ENCODE measurements around the gene METTL22. TPM values are rescaled to one million over a fixed set of nuclear protein-coding genes. Genes with fewer than 3 reads are reported as not detected.
A peak's percentile ranks its signal among the peaks of the same experiment; 100 is the strongest.

METTL22 gene
- total RNA-seq, 1 donor from 2014 or later: 87.9 TPM

GRCh38 chr16:8619671-8620370, 1.7 kb upstream of the METTL22 start:
- Mint-ChIP-seq H3K9me3 (ENCODE audit: unreplicated experiment) (peaks cover 6% of the 10 kb centered on the region), H3K4me3 (ENCODE audit: unreplicated experiment) (no peak overlapping the region), H3K27ac (ENCODE audit: unreplicated experiment) (no peak overlapping the region), H3K4me1 (ENCODE audit: low read depth, unreplicated experiment) (peaks cover 2% of the 10 kb centered on the region), H3K36me3 (ENCODE audit: unreplicated experiment) (no peaks in the 10 kb centered on the region), H3K27me3 (ENCODE audit: unreplicated experiment) (peaks cover under 1% of the 10 kb centered on the region)
- TF ChIP-seq, protein P1, sequence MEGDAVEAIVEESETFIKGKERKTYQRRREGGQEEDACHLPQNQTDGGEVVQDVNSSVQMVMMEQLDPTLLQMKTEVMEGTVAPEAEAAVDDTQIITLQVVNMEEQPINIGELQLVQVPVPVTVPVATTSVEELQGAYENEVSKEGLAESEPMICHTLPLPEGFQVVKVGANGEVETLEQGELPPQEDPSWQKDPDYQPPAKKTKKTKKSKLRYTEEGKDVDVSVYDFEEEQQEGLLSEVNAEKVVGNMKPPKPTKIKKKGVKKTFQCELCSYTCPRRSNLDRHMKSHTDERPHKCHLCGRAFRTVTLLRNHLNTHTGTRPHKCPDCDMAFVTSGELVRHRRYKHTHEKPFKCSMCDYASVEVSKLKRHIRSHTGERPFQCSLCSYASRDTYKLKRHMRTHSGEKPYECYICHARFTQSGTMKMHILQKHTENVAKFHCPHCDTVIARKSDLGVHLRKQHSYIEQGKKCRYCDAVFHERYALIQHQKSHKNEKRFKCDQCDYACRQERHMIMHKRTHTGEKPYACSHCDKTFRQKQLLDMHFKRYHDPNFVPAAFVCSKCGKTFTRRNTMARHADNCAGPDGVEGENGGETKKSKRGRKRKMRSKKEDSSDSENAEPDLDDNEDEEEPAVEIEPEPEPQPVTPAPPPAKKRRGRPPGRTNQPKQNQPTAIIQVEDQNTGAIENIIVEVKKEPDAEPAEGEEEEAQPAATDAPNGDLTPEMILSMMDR (IDR thresholded peaks at IDR 0.05; ENCODE audit: partially characterized antibody, unreplicated experiment): no peak
- no peak for DNase-seq

GRCh38 chr16:8620535-8620934, 963 bp upstream of the METTL22 start:
- peak overlapping the region; percentile 89 for H3K4me3 Mint-ChIP-seq (ENCODE audit: unreplicated experiment)
- DNase-seq: no peak
- peaks cover 9% of the 10 kb centered on the region for H3K9me3 Mint-ChIP-seq (ENCODE audit: unreplicated experiment)
- H3K27ac Mint-ChIP-seq (ENCODE audit: unreplicated experiment): no peak overlapping the region
- TF ChIP-seq, protein P1 (IDR thresholded peaks at IDR 0.05; ENCODE audit: partially characterized antibody, unreplicated experiment): no peak
- H3K4me1 Mint-ChIP-seq (ENCODE audit: low read depth, unreplicated experiment): peaks cover 4% of the 10 kb centered on the region
- H3K27me3 Mint-ChIP-seq (ENCODE audit: unreplicated experiment): peaks cover 2% of the 10 kb centered on the region
- H3K36me3 Mint-ChIP-seq (ENCODE audit: unreplicated experiment): no peaks in the 10 kb centered on the region

- Mint-ChIP-seq H3K4me1 (ENCODE audit: low read depth, unreplicated experiment) (peaks cover 4% of the 10 kb centered on the region), H3K9me3 (ENCODE audit: unreplicated experiment) (peaks cover 9% of the 10 kb centered on the region), H3K27ac (ENCODE audit: unreplicated experiment) (peak overlapping the region; percentile 17), H3K36me3 (ENCODE audit: unreplicated experiment) (no peaks in the 10 kb centered on the region), H3K27me3 (ENCODE audit: unreplicated experiment) (peaks cover 2% of the 10 kb centered on the region), H3K4me3 (ENCODE audit: unreplicated experiment) (peak overlapping the region; percentile 89)
- TF ChIP-seq, protein P1 (IDR thresholded peaks at IDR 0.05; ENCODE audit: partially characterized antibody, unreplicated experiment): no peak
- DNase-seq: no peak
Measured at GRCh38 chr16:8621222-8621571, 301 bp upstream of the METTL22 start.

GRCh38 chr16:8622315-8622656, 788 bp downstream of the METTL22 start:
- H3K4me3 Mint-ChIP-seq (ENCODE audit: unreplicated experiment): peak overlapping the region; percentile 89
- DNase-seq: no peak
- H3K9me3 Mint-ChIP-seq (ENCODE audit: unreplicated experiment): peaks cover 9% of the 10 kb centered on the region
- peak overlapping the region; percentile 90 for H3K27ac Mint-ChIP-seq (ENCODE audit: unreplicated experiment)
- peaks cover 6% of the 10 kb centered on the region for H3K4me1 Mint-ChIP-seq (ENCODE audit: low read depth, unreplicated experiment)
- H3K27me3 Mint-ChIP-seq (ENCODE audit: unreplicated experiment): peaks cover 2% of the 10 kb centered on the region
- no peaks in the 10 kb centered on the region for H3K36me3 Mint-ChIP-seq (ENCODE audit: unreplicated experiment)
- TF ChIP-seq, protein P1 (IDR thresholded peaks at IDR 0.05; ENCODE audit: partially characterized antibody, unreplicated experiment): no peak

GRCh38 chr16:8623634-8624033, 2.1 kb downstream of the METTL22 start:
- Mint-ChIP-seq H3K4me3 (ENCODE audit: unreplicated experiment) (peak overlapping the region; percentile 52), H3K4me1 (ENCODE audit: low read depth, unreplicated experiment) (peaks cover 6% of the 10 kb centered on the region), H3K9me3 (ENCODE audit: unreplicated experiment) (peaks cover 8% of the 10 kb centered on the region), H3K36me3 (ENCODE audit: unreplicated experiment) (no peaks in the 10 kb centered on the region), H3K27me3 (ENCODE audit: unreplicated experiment) (peaks cover 2% of the 10 kb centered on the region), H3K27ac (ENCODE audit: unreplicated experiment) (no peak overlapping the region)
- no peak for DNase-seq
- TF ChIP-seq, protein P1 (IDR thresholded peaks at IDR 0.05; ENCODE audit: partially characterized antibody, unreplicated experiment): no peak
